ENCODE measurements around the gene SORCS2. TPM values are rescaled to one million over a fixed set of nuclear protein-coding genes. Genes with fewer than 3 reads are reported as not detected.

SORCS2 gene
- total RNA-seq, 1 experiment from 2014 or later: 0.06 TPM

DNA sequence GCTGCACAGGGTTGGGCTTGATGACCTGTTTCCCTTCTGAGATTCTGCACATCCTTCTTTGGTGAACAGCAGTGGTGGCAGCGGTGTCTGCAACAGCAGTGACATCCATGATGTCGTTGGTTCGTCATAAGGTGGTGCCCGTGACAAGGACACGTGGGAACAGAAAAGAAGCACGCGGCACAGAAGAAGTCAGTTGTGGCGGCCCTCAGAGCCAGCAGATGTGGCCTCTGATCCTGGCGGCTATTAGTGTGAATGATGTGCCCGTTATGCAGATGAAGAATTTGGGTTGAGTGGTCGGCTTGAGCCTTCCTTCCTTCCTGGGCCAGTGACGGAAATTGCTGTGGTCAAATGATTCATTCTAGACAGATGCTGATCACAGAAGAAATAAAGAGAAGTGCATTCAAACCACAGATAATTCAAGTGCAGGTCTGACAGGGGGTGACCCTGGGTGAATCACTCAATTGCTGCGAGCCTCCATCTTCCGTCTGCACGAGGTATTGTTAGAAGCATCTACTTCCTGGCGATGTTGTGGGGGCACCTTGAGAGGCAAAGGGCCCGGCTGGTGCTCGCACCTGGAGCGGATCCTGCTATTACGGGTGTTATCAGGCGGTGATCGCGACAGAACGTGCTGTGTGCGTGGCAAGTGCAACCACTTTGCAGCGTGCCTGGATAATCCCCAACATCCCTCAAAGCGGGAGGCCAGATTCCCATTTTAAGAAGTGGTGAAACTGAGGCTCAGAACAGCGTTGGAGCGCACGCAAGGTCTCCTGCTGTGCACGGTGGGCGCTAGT, 457.6 kb downstream of the SORCS2 start:
- no peak for TF ChIP-seq EZH2 (IDR thresholded peaks at IDR 0.05; ENCODE audit: borderline replicate concordance, low read depth, low read length, poor library complexity, severe bottlenecking)
- TF ChIP-seq, protein P1, sequence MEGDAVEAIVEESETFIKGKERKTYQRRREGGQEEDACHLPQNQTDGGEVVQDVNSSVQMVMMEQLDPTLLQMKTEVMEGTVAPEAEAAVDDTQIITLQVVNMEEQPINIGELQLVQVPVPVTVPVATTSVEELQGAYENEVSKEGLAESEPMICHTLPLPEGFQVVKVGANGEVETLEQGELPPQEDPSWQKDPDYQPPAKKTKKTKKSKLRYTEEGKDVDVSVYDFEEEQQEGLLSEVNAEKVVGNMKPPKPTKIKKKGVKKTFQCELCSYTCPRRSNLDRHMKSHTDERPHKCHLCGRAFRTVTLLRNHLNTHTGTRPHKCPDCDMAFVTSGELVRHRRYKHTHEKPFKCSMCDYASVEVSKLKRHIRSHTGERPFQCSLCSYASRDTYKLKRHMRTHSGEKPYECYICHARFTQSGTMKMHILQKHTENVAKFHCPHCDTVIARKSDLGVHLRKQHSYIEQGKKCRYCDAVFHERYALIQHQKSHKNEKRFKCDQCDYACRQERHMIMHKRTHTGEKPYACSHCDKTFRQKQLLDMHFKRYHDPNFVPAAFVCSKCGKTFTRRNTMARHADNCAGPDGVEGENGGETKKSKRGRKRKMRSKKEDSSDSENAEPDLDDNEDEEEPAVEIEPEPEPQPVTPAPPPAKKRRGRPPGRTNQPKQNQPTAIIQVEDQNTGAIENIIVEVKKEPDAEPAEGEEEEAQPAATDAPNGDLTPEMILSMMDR (conservative IDR thresholded peaks at IDR 0.05; ENCODE audit: low read depth, low read length): no peak
- Histone ChIP-seq H3K9me3 (ENCODE audit: low read depth, low read length, poor library complexity, severe bottlenecking) (no peaks in the 10 kb centered on the region), H3K36me3 (ENCODE audit: insufficient read depth, low read length, poor library complexity, severe bottlenecking) (no peaks in the 10 kb centered on the region), H3K4me1 (ENCODE audit: insufficient read depth, low read length, poor library complexity, severe bottlenecking) (no peaks in the 10 kb centered on the region), H3K4me3 (ENCODE audit: low read depth, low read length, poor library complexity, severe bottlenecking) (no peak overlapping the region), H3K27ac (ENCODE audit: low read depth, low read length, poor library complexity, severe bottlenecking) (no peak overlapping the region), H3K27me3 (replicated peaks; ENCODE audit: insufficient read depth, low read depth, low read length, poor library complexity) (no peaks in the 10 kb centered on the region)
- no peak for DNase-seq (ENCODE audit: low spot score)
- intact Hi-C loops (cut with micrococcal nuclease; ENCODE audit: unreplicated experiment): no loop called here
- POLR2A ChIA-PET (ENCODE audit: low non-redundant PET): no interaction called here
- CTCF ChIA-PET: no interaction called here
- no TSS peak for BruUV-seq (replicated peaks)

DNA sequence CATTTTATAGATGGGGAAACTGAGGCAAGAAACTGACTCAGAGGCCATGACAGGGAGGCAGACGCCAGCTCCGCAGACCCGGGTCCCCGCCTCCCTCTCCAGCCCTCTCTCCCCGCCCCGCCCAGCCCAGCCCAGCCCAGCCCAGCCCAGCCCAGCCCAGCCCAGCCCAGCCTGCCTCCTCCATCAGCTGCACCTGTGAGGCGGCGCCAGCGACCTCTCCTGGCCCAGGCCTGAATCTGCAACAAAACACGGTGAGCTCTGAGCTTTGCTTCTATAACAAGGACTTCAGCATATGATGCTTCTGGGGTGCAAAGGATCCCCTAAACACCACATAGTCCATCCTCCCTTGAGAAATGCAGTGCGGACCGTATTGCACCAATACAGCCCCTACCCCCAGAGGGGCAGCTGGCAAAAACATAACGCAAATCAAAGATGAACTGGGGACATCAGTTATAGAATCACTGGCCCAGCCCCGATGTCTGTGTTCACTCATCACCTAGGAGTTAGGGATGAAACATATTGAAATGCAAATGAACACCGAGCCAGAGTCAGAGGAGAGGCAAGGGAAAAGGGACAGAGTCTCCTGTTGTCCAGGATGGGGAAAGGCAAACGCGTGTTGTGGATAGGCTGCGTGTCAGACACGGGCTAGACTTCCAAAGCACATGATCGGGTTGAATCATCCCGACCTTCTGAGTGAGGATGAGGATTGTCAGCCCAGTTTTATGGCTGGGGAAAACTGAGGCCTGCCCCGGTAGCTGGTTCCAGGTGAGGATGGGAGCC, 458.5 kb downstream of the SORCS2 start:
- POLR2A ChIA-PET (ENCODE audit: low non-redundant PET): no interaction called here
- CTCF ChIA-PET: no interaction called here
- no peaks in the 10 kb centered on the region for H3K27me3 ChIP-seq (replicated peaks; ENCODE audit: insufficient read depth, low read depth, low read length, poor library complexity)
- H3K9me3 ChIP-seq (ENCODE audit: low read depth, low read length, poor library complexity, severe bottlenecking): no peaks in the 10 kb centered on the region
- intact Hi-C loops (cut with micrococcal nuclease; ENCODE audit: unreplicated experiment): no loop called here
- no TSS peak for BruUV-seq (replicated peaks)
- H3K27ac ChIP-seq (ENCODE audit: low read depth, low read length, poor library complexity, severe bottlenecking): no peak overlapping the region
- H3K4me3 ChIP-seq (ENCODE audit: low read depth, low read length, poor library complexity, severe bottlenecking): no peak overlapping the region
- DNase-seq (ENCODE audit: low spot score): no peak
- TF ChIP-seq EZH2 (IDR thresholded peaks at IDR 0.05; ENCODE audit: borderline replicate concordance, low read depth, low read length, poor library complexity, severe bottlenecking): no peak
- TF ChIP-seq, protein P1 (conservative IDR thresholded peaks at IDR 0.05; ENCODE audit: low read depth, low read length): 0 out of 2 replicates have a peak, but pooled peaks have one; percentile 25
- H3K4me1 ChIP-seq (ENCODE audit: insufficient read depth, low read length, poor library complexity, severe bottlenecking): no peaks in the 10 kb centered on the region
- no peaks in the 10 kb centered on the region for H3K36me3 ChIP-seq (ENCODE audit: insufficient read depth, low read length, poor library complexity, severe bottlenecking)

DNA sequence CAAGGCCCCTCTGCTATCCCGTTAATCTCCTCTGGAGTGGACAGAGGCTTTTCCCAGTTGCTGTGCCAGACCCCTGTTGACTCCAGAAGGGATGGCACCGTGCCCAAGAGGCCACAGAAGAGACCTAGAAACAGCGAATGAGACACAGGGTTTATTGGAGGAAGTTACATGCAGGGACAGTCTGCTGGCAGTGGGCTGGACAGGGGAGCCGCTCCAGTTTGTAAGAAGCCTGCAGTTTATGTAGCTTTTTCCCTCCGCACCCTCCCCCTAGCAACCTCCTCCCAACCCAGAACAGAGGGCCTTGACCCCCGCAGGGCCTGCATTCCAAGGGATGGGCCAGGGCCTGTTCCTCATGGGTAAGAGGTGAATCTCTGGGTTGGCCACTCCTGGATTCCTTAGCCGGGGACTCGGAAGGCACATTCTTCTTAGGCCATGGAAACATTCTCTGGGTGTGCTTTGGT, 459.2 kb downstream of the SORCS2 start:
- ChIA-PET POLR2A (ENCODE audit: low non-redundant PET) (no interaction called here), CTCF (no interaction called here)
- H3K27ac ChIP-seq (ENCODE audit: low read depth, low read length, poor library complexity, severe bottlenecking): no peak overlapping the region
- H3K36me3 ChIP-seq (ENCODE audit: insufficient read depth, low read length, poor library complexity, severe bottlenecking): no peaks in the 10 kb centered on the region
- TF ChIP-seq, protein P1 (conservative IDR thresholded peaks at IDR 0.05; ENCODE audit: low read depth, low read length): no peak
- no peak for TF ChIP-seq EZH2 (IDR thresholded peaks at IDR 0.05; ENCODE audit: borderline replicate concordance, low read depth, low read length, poor library complexity, severe bottlenecking)
- no peak for DNase-seq (ENCODE audit: low spot score)
- no peaks in the 10 kb centered on the region for H3K9me3 ChIP-seq (ENCODE audit: low read depth, low read length, poor library complexity, severe bottlenecking)
- H3K27me3 ChIP-seq (replicated peaks; ENCODE audit: insufficient read depth, low read depth, low read length, poor library complexity): no peaks in the 10 kb centered on the region
- no peak overlapping the region for H3K4me3 ChIP-seq (ENCODE audit: low read depth, low read length, poor library complexity, severe bottlenecking)
- H3K4me1 ChIP-seq (ENCODE audit: insufficient read depth, low read length, poor library complexity, severe bottlenecking): no peaks in the 10 kb centered on the region
- intact Hi-C loops (cut with micrococcal nuclease; ENCODE audit: unreplicated experiment): no loop called here
- no TSS peak for BruUV-seq (replicated peaks)

Measured in A673 (cell line).